ENCODE results near the gene CCDC178.

DNA sequence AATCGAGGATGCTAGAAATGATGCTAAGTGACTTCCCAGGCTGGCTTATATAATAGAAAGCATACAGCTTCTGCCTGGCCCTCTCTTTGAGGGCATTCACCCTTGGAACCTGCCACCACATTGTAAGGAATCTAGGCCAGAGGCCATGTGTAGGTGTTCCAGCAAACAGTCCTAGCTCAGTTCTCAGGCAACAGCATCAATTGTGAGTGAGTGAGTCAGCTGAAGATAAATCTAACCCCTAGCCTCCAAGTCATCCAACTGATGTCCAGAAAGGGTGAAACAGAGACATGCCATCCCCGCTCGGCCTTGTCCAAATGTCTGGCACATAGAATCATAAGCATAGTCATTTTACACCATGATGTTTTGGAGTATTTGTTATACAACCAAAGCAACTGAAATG, 343.4 kb downstream of the CCDC178 start:
- TF ChIP-seq CTCF (IDR thresholded peaks at IDR 0.05; ENCODE audit: low read length) (no peak), EZH2 (IDR thresholded peaks at IDR 0.05; ENCODE audit: borderline replicate concordance, low read length) (no peak)
